ENCODE measurements around the gene CCDC187. TPM values are rescaled to one million over a fixed set of nuclear protein-coding genes. Genes with fewer than 3 reads are reported as not detected.
A peak's percentile ranks its signal among the peaks of the same experiment; 100 is the strongest.

CCDC187 gene
- total RNA-seq, 1 experiment from 2014 or later = not detected

- no peak for DNase-seq (ENCODE audit: low spot score)
Observed at GRCh38 chr9:136253246-136254130, 50.4 kb downstream of the CCDC187 start.

- DNase-seq (ENCODE audit: low spot score) = no peak
Observed at GRCh38 chr9:136252846-136253245, 51.0 kb downstream of the CCDC187 start.

DNA sequence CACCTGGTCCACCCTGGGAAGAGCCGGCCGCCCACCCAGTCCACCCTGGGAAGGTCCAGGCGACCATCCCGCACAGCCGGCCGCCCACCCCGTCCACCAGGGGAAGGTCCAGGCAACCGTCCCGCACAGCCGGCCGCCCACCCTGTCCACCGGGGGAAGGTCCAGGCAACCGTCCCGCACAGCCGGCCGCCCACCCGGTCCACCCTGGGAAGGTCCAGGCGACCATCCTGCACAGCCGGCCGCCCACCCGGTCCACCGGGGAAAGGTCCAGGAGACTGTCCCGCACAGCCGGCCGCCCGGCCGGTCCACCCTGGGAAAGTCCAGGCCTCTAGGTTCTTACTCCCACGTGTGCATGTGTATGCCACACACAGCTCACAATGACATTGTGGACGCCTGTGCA lies 51.6 kb downstream of the CCDC187 start:
- DNase-seq (ENCODE audit: low spot score) = no peak

- DNase-seq (ENCODE audit: low spot score) = no peak
Observed at GRCh38 chr9:136251264-136252115, 52.4 kb downstream of the CCDC187 start.

- DNase-seq (ENCODE audit: low spot score) = no peak
Observed at GRCh38 chr9:136250676-136251075, 53.2 kb downstream of the CCDC187 start.

GRCh38 chr9:136249877-136250559 lies 53.9 kb downstream of the CCDC187 start:
- DNase-seq (ENCODE audit: low spot score) = no peak

GRCh38 chr9:136248951-136249876 lies 54.7 kb downstream of the CCDC187 start:
- DNase-seq (ENCODE audit: low spot score) = no peak

DNA sequence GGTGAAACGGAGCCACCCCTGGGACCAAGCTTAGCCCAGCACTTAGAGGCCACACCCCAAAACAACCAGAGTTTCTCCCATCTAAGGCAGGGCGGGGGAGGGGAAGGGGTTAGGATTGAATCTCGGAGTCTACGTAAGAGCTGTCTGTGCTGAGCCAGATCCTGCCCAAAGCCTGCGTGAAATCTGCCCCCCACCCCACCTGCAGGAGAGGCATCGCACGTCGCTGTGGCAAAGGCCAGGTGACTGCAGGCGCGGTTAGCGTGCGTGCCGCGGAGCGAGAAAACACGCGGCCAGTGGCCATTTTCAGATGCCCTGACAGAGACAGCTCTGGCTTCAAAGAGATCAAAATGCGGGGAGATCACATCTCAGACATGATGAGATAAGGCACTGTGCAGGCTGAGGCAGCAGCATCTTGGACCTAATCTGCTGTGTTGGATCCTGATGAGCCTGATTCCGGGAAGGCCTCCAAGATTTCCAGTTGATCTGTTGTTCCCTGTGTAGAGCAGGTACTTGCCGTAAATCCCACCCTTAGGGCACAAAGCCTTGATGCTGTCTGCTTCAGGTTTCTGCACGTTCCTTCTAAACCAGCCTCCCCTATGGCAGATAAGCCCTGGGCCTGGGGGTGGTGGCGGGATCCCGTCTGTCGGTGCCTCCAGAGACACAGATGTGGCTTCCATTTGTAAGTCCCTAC lies 55.8 kb downstream of the CCDC187 start:
- DNase-seq (ENCODE audit: low spot score) = no peak

DNA sequence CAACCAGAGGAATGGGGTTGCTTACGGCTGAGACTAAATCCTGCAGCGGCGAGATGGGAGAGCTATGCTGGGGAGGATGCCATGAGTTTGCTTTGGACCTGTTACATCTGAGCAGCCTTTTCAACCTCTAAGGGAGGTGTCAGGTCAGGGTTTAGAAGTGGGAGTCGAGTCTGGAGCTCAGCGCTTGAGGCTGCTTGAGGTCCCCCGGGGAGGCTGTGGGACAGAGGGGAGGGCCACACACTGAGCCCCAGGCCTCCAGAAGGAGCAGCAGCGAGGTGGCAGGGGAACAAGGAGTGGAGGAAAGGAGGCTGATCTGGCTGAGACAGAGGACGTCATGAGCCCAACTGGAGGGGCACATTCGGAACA lies 56.4 kb downstream of the CCDC187 start:
- no peak for DNase-seq (ENCODE audit: low spot score)

DNA sequence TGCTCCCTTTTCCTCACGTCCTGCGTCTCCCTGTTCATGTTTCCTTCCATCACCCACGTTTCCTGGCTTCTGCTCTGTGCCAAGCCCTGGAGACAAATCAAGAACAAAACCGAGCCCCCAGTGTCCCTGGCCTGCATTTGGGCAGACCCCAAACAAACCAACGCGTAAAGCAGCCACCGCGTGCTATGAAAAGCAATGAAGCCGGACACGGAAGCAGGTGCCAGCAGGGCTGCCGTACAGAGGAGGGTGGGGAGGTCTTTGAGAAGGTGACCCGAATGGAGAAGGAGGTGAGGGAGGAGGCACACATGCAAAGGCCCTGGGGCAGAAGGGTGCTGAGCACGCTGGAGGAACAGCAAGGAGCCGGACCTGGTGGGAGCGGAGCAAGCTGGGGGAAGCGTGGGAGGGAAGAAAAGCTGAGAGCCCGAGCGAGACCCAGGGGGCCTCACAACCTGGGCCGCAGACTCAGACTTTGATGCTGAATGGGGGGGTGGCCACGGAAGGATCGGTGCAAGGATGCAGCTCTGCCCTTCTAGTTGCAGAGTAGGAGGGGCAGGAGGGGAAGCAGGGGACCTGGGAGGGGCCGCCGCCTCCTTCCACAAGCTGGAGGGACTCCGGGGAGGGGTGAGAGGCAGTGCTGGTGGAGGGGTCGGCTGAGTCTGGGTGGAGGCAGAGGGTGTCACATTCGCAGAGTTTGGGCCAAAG lies 56.9 kb downstream of the CCDC187 start:
- no peak for DNase-seq (ENCODE audit: low spot score)

DNA sequence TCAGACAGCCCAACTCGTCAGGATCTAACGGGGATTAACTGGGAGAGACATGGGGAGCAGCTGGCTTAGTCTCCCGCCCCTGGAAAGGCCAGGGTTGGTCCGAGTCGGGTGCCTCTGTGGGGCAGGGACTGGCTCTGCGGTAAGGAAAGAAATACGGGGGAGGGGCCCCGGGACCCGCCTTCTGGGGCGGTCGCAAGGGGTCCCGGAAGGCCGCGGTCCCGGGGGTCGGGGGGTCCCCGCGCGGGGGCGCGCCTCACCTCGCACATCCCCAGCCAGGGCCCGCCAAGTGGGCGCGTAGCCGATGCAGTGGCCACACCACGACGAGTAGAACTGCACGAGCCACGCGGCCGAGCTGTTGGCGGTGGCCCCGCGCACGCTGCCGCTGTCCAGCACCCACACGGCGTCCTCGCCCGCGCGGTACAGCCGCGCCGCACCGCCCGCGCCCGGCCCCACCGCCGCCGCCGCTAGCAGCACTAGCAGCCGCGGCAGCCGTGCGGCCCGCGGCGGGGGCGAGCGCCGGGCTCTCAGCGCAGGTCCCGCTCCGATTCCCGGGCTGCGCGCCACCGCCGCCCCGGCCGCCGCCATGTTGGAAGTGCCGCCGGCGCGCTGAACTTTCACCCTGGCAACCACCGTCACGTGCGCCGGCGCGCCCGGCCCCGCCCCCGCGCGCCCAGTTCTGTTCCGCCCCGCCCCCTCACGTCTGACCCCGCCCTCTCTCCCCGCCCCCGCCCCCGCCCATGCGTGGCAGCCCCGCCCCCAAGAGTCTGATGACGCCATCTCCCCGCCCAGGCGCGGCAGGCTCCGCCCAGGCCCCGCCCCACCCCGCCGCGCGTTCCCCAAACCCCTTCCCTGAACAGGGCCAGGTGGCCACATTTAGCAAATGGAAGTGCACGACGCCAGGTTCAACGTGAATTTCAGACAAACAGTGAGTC lies 58.4 kb downstream of the CCDC187 start, which contains the start of gene QSOX2:
TSS of gene QSOX2 (minus strand) at position 594 of the 932 bp plus-strand sequence. CDS start at position 585, 9 bp downstream.
- DNase-seq (ENCODE audit: low spot score) = peak; percentile 52

- DNase-seq (ENCODE audit: low spot score) = no peak
Observed at GRCh38 chr9:136244969-136245218, 59.0 kb downstream of the CCDC187 start.

GRCh38 chr9:136244122-136244968 lies 59.5 kb downstream of the CCDC187 start:
- DNase-seq (ENCODE audit: low spot score) = no peak

DNA sequence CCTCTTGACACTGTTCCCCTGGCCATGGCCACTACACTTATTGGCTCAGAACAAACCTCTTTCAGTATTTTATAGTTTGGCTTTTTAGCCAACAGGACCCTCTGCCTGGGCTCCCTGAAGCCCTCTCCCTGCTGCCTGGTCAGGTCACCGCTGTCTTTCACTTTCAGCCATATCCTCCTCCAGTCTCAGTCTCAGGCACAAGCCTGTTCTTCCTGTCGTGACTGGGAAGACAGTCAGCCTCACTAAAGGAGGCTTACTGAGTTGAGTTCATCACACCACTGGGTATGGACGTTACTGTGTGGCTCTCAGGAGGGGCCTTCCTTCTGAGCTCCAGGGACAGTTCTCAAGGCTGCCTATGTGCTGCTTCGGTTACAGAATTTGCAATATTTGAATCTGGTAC lies 60.3 kb downstream of the CCDC187 start:
- DNase-seq (ENCODE audit: low spot score) = no peak

DNA sequence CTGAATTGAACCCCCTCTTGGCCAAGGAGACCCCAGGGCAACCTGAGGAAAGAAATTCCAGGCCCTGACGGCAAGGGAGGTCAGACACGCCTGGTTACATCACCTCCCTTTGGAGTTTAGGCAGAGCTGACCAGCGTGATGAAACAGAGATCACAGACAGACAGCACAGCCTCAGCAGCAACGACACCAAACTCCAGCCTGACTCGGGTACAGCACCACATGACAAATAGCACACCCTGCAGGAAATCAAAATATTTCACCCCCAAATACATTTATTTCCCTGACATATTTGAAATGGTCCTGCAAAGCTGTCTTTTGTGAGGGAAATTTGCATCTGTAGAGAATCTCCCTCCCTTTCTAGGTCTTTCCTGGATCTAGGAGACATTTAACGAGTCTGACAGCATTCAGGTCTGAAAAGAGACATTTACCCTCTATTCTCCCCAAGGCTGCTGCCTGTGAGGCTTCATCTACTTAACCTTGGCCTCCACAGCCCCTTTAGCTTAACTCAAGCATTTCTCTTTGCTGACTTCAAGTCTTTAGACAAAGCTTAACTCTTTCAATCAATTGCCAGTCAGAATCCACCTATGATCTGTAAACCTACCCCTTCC lies 60.9 kb downstream of the CCDC187 start:
- no peak for DNase-seq (ENCODE audit: low spot score)

- no peak for DNase-seq (ENCODE audit: low spot score)
Observed at GRCh38 chr9:136242248-136242647, 61.6 kb downstream of the CCDC187 start.

- no peak for DNase-seq (ENCODE audit: low spot score)
Observed at GRCh38 chr9:136241542-136241941, 62.4 kb downstream of the CCDC187 start.

DNA sequence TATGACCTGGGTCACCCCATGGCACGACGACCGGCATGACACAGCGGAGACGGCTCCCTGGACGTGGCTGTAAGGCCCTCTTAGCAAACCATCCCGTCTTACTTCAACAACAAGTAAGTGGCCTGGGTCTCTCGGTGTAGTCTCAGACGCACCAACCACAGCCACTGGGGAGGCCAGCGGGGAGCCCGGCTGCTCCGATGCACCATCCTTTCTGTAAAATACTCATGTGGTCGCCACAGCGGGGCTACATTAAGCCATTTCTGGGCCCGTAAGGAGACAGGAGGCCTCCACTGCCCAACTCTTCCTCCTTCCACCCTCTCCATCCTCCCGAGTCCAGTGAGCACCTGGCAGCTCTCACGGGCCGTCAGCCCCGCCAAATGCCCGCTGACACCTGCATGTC lies 63.0 kb downstream of the CCDC187 start:
- no peak for DNase-seq (ENCODE audit: low spot score)

All from H4 (cell line).